Activated CD4-positive, alpha-beta T cell treated with anti-CD3 and anti-CD28 coated beads, Interleukin-2, amount 10 ng/mL, durations not matched to agents 7 days and 5 days (primary cell): ENCODE measurements around the gene ZNF436. TPM values are rescaled to one million over a fixed set of nuclear protein-coding genes. Genes with fewer than 3 reads are reported as not detected.
A peak's percentile ranks its signal among the peaks of the same experiment; 100 is the strongest.

Source experiments
- CTCF ChIA-PET: fragments of 350-600 bp; sonication (Branson Sonifier 250); formaldehyde crosslinking; loops from one replicate; lab custom pipeline; 2021; ENCODE audit warnings: antibody characterized with exemption; lab: Charles Lee
- POLR2A ChIA-PET: fragments of 350-600 bp; sonication (Branson Sonifier 250); formaldehyde crosslinking; loops from one replicate; lab custom pipeline; 2021; ENCODE audit warnings: antibody characterized with exemption; lab: Charles Lee
- DNase-seq: peaks from one replicate; pipeline ENCODE4 v3.0.0-alpha.2; 2020
- H3K27ac Mint-ChIP-seq: one replicate; pipeline ENCODE4 v1.8.0; 2021; ENCODE audit warnings: mild to moderate bottlenecking, moderate library complexity, mixed read lengths
- H3K27me3 Mint-ChIP-seq: one replicate; pipeline ENCODE4 v1.8.0; 2021; ENCODE audit warnings: mixed read lengths
- H3K36me3 Mint-ChIP-seq: one replicate; pipeline ENCODE4 v1.8.0; 2021; ENCODE audit warnings: low read depth, mixed read lengths
- H3K4me1 Mint-ChIP-seq: one replicate; pipeline ENCODE4 v1.8.0; 2021; ENCODE audit warnings: mixed read lengths
- H3K4me3 Mint-ChIP-seq: one replicate; pipeline ENCODE4 v1.8.0; 2021; ENCODE audit warnings: mild to moderate bottlenecking, moderate library complexity, mixed read lengths
- H3K9me3 Mint-ChIP-seq: one replicate; pipeline ENCODE4 v1.8.0; 2021; ENCODE audit warnings: mixed read lengths
- total RNA-seq, 2 experiments: library from RNA; stranded (reverse); gene quantifications; one replicate each; pipeline ENCODE4 v1.2.3, GENCODE V29; 2021

Gene ZNF436
- total RNA-seq = 1 to 10 TPM; 6.7 to 8.1 TPM

GRCh38 chr1:23369335-23370013, at the start of gene ZNF436:
Gene ZNF436, minus strand, starts transcription at chr1:23369836. Its CDS starts 1,831 bp downstream, at chr1:23368005.
- Mint-ChIP-seq H3K27ac (peak within 1 kb of the TSS; percentile 99), H3K4me3 (peak within 1 kb of the TSS; percentile 95), H3K4me1 (peaks cover 36% of the 10 kb centered on the region), H3K36me3 (peaks cover 30% of the 10 kb centered on the region), H3K9me3 (peaks cover 11% of the 10 kb centered on the region), H3K27me3 (no peaks in the 10 kb centered on the region)
- ChIA-PET POLR2A (no interaction called here), CTCF (interaction anchor here (1.9 kb wide), 1 partner anchor 21 kb away, joined by 5 read pairs; no protein-coding TSS in a partner anchor)
- DNase-seq = peak; percentile 40

GRCh38 chr1:23419180-23419579, 49.5 kb upstream of the ZNF436 start:
- no peak overlapping the region for H3K4me3 Mint-ChIP-seq
- peak overlapping the region; percentile 25 for H3K27ac Mint-ChIP-seq
- POLR2A ChIA-PET = no interaction called here
- H3K36me3 Mint-ChIP-seq = no peaks in the 10 kb centered on the region
- H3K4me1 Mint-ChIP-seq = peaks cover 43% of the 10 kb centered on the region
- CTCF ChIA-PET = interaction anchor here (0.6 kb wide), 1 partner anchor 72 kb away, joined by 3 read pairs; no protein-coding TSS in a partner anchor
- no peak for DNase-seq
- H3K9me3 Mint-ChIP-seq = no peaks in the 10 kb centered on the region
- peaks cover 6% of the 10 kb centered on the region for H3K27me3 Mint-ChIP-seq

GRCh38 chr1:23417570-23417969, 47.9 kb upstream of the ZNF436 start:
- Mint-ChIP-seq H3K4me3 (no peak overlapping the region), H3K36me3 (no peaks in the 10 kb centered on the region), H3K27me3 (no peaks in the 10 kb centered on the region), H3K9me3 (no peaks in the 10 kb centered on the region), H3K27ac (no peak overlapping the region), H3K4me1 (peaks cover 28% of the 10 kb centered on the region)
- DNase-seq = no peak
- POLR2A ChIA-PET = no interaction called here
- CTCF ChIA-PET = interaction anchor here (1.3 to 1.5 kb wide), 2 partner anchors 14 to 80 kb away, joined by 3 to 4 read pairs; no protein-coding TSS in a partner anchor

GRCh38 chr1:23416964-23417363, 47.3 kb upstream of the ZNF436 start:
- Mint-ChIP-seq H3K9me3 (no peaks in the 10 kb centered on the region), H3K27me3 (no peaks in the 10 kb centered on the region), H3K27ac (no peak overlapping the region), H3K36me3 (no peaks in the 10 kb centered on the region), H3K4me3 (no peak overlapping the region), H3K4me1 (peaks cover 22% of the 10 kb centered on the region)
- ChIA-PET POLR2A (no interaction called here), CTCF (interaction anchor here (1.3 to 1.5 kb wide), 2 partner anchors 13 to 80 kb away, joined by 3 to 4 read pairs; no protein-coding TSS in a partner anchor)
- no peak for DNase-seq

GRCh38 chr1:23408797-23409290, 39.2 kb upstream of the ZNF436 start:
- Mint-ChIP-seq H3K27me3 (no peaks in the 10 kb centered on the region), H3K27ac (no peak overlapping the region), H3K9me3 (no peaks in the 10 kb centered on the region), H3K4me3 (no peak overlapping the region), H3K4me1 (peaks cover 6% of the 10 kb centered on the region), H3K36me3 (no peaks in the 10 kb centered on the region)
- no peak for DNase-seq
- ChIA-PET CTCF (interaction anchor here (0.9 kb wide), 1 partner anchor 13 kb away, joined by 3 read pairs; no protein-coding TSS in a partner anchor), POLR2A (interaction anchor here (0.6 kb wide), 1 partner anchor 18 kb away, joined by 3 read pairs; no protein-coding TSS in a partner anchor)

GRCh38 chr1:23407016-23407630, 37.5 kb upstream of the ZNF436 start:
- ChIA-PET POLR2A (no interaction called here), CTCF (no interaction called here)
- Mint-ChIP-seq H3K4me3 (no peak overlapping the region), H3K27ac (no peak overlapping the region), H3K4me1 (peaks cover 15% of the 10 kb centered on the region), H3K27me3 (no peaks in the 10 kb centered on the region), H3K9me3 (no peaks in the 10 kb centered on the region), H3K36me3 (no peaks in the 10 kb centered on the region)
- DNase-seq = no peak

GRCh38 chr1:23405946-23406345, 36.3 kb upstream of the ZNF436 start:
- no peak for DNase-seq
- Mint-ChIP-seq H3K4me1 (peaks cover 15% of the 10 kb centered on the region), H3K27ac (no peak overlapping the region), H3K9me3 (no peaks in the 10 kb centered on the region), H3K4me3 (no peak overlapping the region), H3K36me3 (no peaks in the 10 kb centered on the region), H3K27me3 (no peaks in the 10 kb centered on the region)
- CTCF ChIA-PET = no interaction called here
- POLR2A ChIA-PET = no interaction called here

- POLR2A ChIA-PET = no interaction called here
- Mint-ChIP-seq H3K36me3 (no peaks in the 10 kb centered on the region), H3K9me3 (no peaks in the 10 kb centered on the region), H3K27ac (no peak overlapping the region), H3K27me3 (no peaks in the 10 kb centered on the region), H3K4me1 (peaks cover 15% of the 10 kb centered on the region), H3K4me3 (no peak overlapping the region)
- CTCF ChIA-PET = interaction anchor here (0.7 to 2.2 kb wide), 12 partner anchors 8 to 430 kb away, joined by 3 to 9 read pairs (median 4); no protein-coding TSS in a partner anchor
- peak; percentile 87 for DNase-seq
Measured at GRCh38 chr1:23403735-23404486, 34.3 kb upstream of the ZNF436 start.

- ChIA-PET CTCF (interaction anchor here (0.7 to 2.2 kb wide), 10 partner anchors 10 to 160 kb away, joined by 3 to 9 read pairs (median 4); no protein-coding TSS in a partner anchor), POLR2A (no interaction called here)
- Mint-ChIP-seq H3K36me3 (no peaks in the 10 kb centered on the region), H3K4me3 (no peak overlapping the region), H3K27ac (no peak overlapping the region), H3K4me1 (peaks cover 15% of the 10 kb centered on the region), H3K9me3 (no peaks in the 10 kb centered on the region), H3K27me3 (no peaks in the 10 kb centered on the region)
- no peak for DNase-seq
Measured at GRCh38 chr1:23403355-23403734, 33.7 kb upstream of the ZNF436 start.

GRCh38 chr1:23403038-23403336, 33.4 kb upstream of the ZNF436 start:
- no peak overlapping the region for H3K4me3 Mint-ChIP-seq
- H3K27ac Mint-ChIP-seq = no peak overlapping the region
- no peaks in the 10 kb centered on the region for H3K36me3 Mint-ChIP-seq
- CTCF ChIA-PET = interaction anchor here (1.2 to 2.2 kb wide), 4 partner anchors 9 to 103 kb away, joined by 3 to 9 read pairs (median 4); no protein-coding TSS in a partner anchor
- POLR2A ChIA-PET = no interaction called here
- DNase-seq = no peak
- H3K4me1 Mint-ChIP-seq = peaks cover 15% of the 10 kb centered on the region
- H3K9me3 Mint-ChIP-seq = no peaks in the 10 kb centered on the region
- no peaks in the 10 kb centered on the region for H3K27me3 Mint-ChIP-seq

- POLR2A ChIA-PET = no interaction called here
- no peaks in the 10 kb centered on the region for H3K36me3 Mint-ChIP-seq
- H3K4me3 Mint-ChIP-seq = no peak overlapping the region
Measured at GRCh38 chr1:23402286-23403037, 32.8 kb upstream of the ZNF436 start.

GRCh38 chr1:23401313-23401712, 31.7 kb upstream of the ZNF436 start:
- no peak overlapping the region for H3K4me3 Mint-ChIP-seq
- ChIA-PET POLR2A (no interaction called here), CTCF (interaction anchor here (1.3 kb wide), 1 partner anchor 33 kb away, joined by 3 read pairs; no protein-coding TSS in a partner anchor)
- H3K27me3 Mint-ChIP-seq = no peaks in the 10 kb centered on the region
- H3K4me1 Mint-ChIP-seq = peaks cover 15% of the 10 kb centered on the region
- no peak overlapping the region for H3K27ac Mint-ChIP-seq
- no peak for DNase-seq
- no peaks in the 10 kb centered on the region for H3K36me3 Mint-ChIP-seq
- H3K9me3 Mint-ChIP-seq = no peaks in the 10 kb centered on the region

More at GRCh38 chr1:23402286-23403037, 32.8 kb upstream of the ZNF436 start:
- no peaks in the 10 kb centered on the region for H3K9me3 Mint-ChIP-seq
- H3K27me3 Mint-ChIP-seq = no peaks in the 10 kb centered on the region
- no peak for DNase-seq
- H3K4me1 Mint-ChIP-seq = peaks cover 15% of the 10 kb centered on the region
- CTCF ChIA-PET = interaction anchor here (1.2 to 1.9 kb wide), 3 partner anchors 34 to 103 kb away, joined by 3 to 5 read pairs (median 3); no protein-coding TSS in a partner anchor
- H3K27ac Mint-ChIP-seq = no peak overlapping the region
